ENCODE data around the gene HNMT.

HNMT gene

GRCh38 chr2:138017824-138018223 lies 53.6 kb downstream of the HNMT start:
- H3K4me3 ChIP-seq (ENCODE audit: low read depth, low read length), result no peak overlapping the region
- no peak for DNase-seq (ENCODE audit: low read depth)
- TF ChIP-seq CTCF (IDR thresholded peaks at IDR 0.05; ENCODE audit: low read depth, low read length, missing control alignments), result no peak

GRCh38 chr2:138018866-138019688 lies 54.8 kb downstream of the HNMT start:
- no peak for DNase-seq (ENCODE audit: low read depth)
- TF ChIP-seq CTCF (IDR thresholded peaks at IDR 0.05; ENCODE audit: low read depth, low read length, missing control alignments), result no peak
- no peak overlapping the region for H3K4me3 ChIP-seq (ENCODE audit: low read depth, low read length)

- DNase-seq (ENCODE audit: low read depth), result no peak
- H3K4me3 ChIP-seq (ENCODE audit: low read depth, low read length), result no peak overlapping the region
- no peak for TF ChIP-seq CTCF (IDR thresholded peaks at IDR 0.05; ENCODE audit: low read depth, low read length, missing control alignments)
Measured at GRCh38 chr2:138020432-138020831, 56.2 kb downstream of the HNMT start.

- no peak for DNase-seq (ENCODE audit: low read depth)
- TF ChIP-seq CTCF (IDR thresholded peaks at IDR 0.05; ENCODE audit: low read depth, low read length, missing control alignments), result no peak
- no peak overlapping the region for H3K4me3 ChIP-seq (ENCODE audit: low read depth, low read length)
Measured at GRCh38 chr2:138021154-138021553, 56.9 kb downstream of the HNMT start.

- no peak overlapping the region for H3K4me3 ChIP-seq (ENCODE audit: low read depth, low read length)
- TF ChIP-seq CTCF (IDR thresholded peaks at IDR 0.05; ENCODE audit: low read depth, low read length, missing control alignments), result no peak
- no peak for DNase-seq (ENCODE audit: low read depth)
Measured at GRCh38 chr2:138023298-138023697, 59.0 kb downstream of the HNMT start.

GRCh38 chr2:138023976-138024375 lies 59.7 kb downstream of the HNMT start:
- no peak overlapping the region for H3K4me3 ChIP-seq (ENCODE audit: low read depth, low read length)
- DNase-seq (ENCODE audit: low read depth), result no peak
- no peak for TF ChIP-seq CTCF (IDR thresholded peaks at IDR 0.05; ENCODE audit: low read depth, low read length, missing control alignments)
